Aorta (tissue), 5 donors: ENCODE data around the gene CALCR. TPM values are rescaled to one million over a fixed set of nuclear protein-coding genes. Genes with fewer than 3 reads are reported as not detected.

Source experiments
- ATAC-seq: fragments of 200-7000 bp; cut with Tn5 transposase; one replicate; pipeline ENCODE4 v1.9.1; 2022; ENCODE audit warnings: moderate library complexity; ENCODE audit not compliant: low FRiP score
- DNase-seq, 2 donors: peaks; one replicate each; pipeline ENCODE4 v3.0.0-alpha.2; 2020
- H3K27ac ChIP-seq, 2 donors: one replicate each; pipeline ENCODE4 v1.5.1; 2013; ENCODE audit warnings: low read length in 2 of 2, mild to moderate bottlenecking in 2 of 2, moderate library complexity in 2 of 2, control low read depth in 1 of 2, inconsistent platforms in 1 of 2, low read depth in 1 of 2
- H3K27me3 ChIP-seq, 2 donors: one replicate each; pipeline ENCODE4 v1.6.1; 2013; ENCODE audit warnings: control low read depth in 1 of 2, low read length in 1 of 2, mild to moderate bottlenecking in 1 of 2, moderate library complexity in 1 of 2; ENCODE audit not compliant: insufficient read depth in 2 of 2, control insufficient read depth in 1 of 2
- H3K36me3 ChIP-seq, 2 donors: one replicate each; pipeline ENCODE4 v1.6.1; 2013; ENCODE audit warnings: control low read depth in 1 of 2, low read length in 1 of 2, mild to moderate bottlenecking in 1 of 2; ENCODE audit not compliant: insufficient read depth in 2 of 2, control insufficient read depth in 1 of 2
- H3K4me1 ChIP-seq, 2 donors: one replicate each; pipeline ENCODE4 v1.6.1; 2013; ENCODE audit warnings: low read length in 2 of 2, control low read depth in 1 of 2, mild to moderate bottlenecking in 1 of 2, moderate library complexity in 1 of 2; ENCODE audit not compliant: insufficient read depth in 2 of 2, control insufficient read depth in 1 of 2
- H3K4me3 ChIP-seq, 2 donors: one replicate each; pipeline ENCODE4 v1.5.1; 2013; ENCODE audit warnings: low read length in 2 of 2, control low read depth in 1 of 2, mild to moderate bottlenecking in 1 of 2
- H3K9me3 ChIP-seq: one replicate; pipeline ENCODE4 v1.6.1; 2013; ENCODE audit warnings: mild to moderate bottlenecking, low read length; ENCODE audit not compliant: control insufficient read depth
- WGBS, 2 donors: extraction: QIAGEN DNeasy Blood & Tissue Kit; methylation state at CpG; one replicate each; pipeline ENCODE4 v1.1.7; 2013; 5-methylcytosine and 5-hydroxymethylcytosine counted together
- intact Hi-C, 2 donors: fragments of 100-400 bp; cut with DNase I; formaldehyde crosslinking; loops; one replicate each; pipeline versions ENCODE4 v1.14.2 to v1.15.0; 2022
- polyA plus RNA-seq, 2 donors: library from polyadenylated mRNA; stranded (reverse); fragments of 200-250 nt; gene quantifications; one replicate each; pipeline ENCODE4 v1.2.3, GENCODE V29; 2013
- total RNA-seq, 2 donors: library from RNA; stranded (reverse); fragmentation: NEBNext Ultra II Directional; extraction: Animal tissue kit (Norgen Biotek cat#: 25700); gene quantifications; one replicate each; pipeline ENCODE4 v1.2.1, GENCODE V29; 2021
- donor health status: healthy with polysubstance abuse.
- donor health status: Bipolar disorder and iron deficiency.
- donor health status: DM: no; HTN: no; CAD: no.
- donor health status: DM: no; HTN: no; CAD: no.
- donor health status: DM: yes; HTN: yes; CAD: no.

CALCR gene
- total and polyA plus RNA-seq, 4 donors, result 0.10 to 0.88 (median 0.27) TPM; not detected in 1

GRCh38 chr7:93435791-93436190 is 138.7 kb downstream of the CALCR start:
- 90 to 92% methylated on average over 6 of the region's 6 CpGs for WGBS, 2 donors
- H3K27ac ChIP-seq, result no peak overlapping the region
- no peak overlapping the region for H3K4me3 ChIP-seq
- no peak for ATAC-seq
- intact Hi-C loops, result no loop called here
- H3K9me3 ChIP-seq, result no peaks in the 10 kb centered on the region
- no peaks in the 10 kb centered on the region for H3K4me1 ChIP-seq
- H3K27me3 ChIP-seq, result no peaks in the 10 kb centered on the region
- no peak for DNase-seq
- H3K36me3 ChIP-seq, result no peaks in the 10 kb centered on the region

GRCh38 chr7:93432130-93432529 is 142.4 kb downstream of the CALCR start:
- intact Hi-C loops, result no loop called here
- Histone ChIP-seq H3K4me1 (no peaks in the 10 kb centered on the region), H3K27me3 (no peaks in the 10 kb centered on the region), H3K9me3 (no peaks in the 10 kb centered on the region), H3K36me3 (no peaks in the 10 kb centered on the region), H3K4me3 (no peak overlapping the region), H3K27ac (no peak overlapping the region)
- no peak for DNase-seq
- WGBS, 2 donors, result 85% methylated on average over 2 of the region's 2 CpGs
- no peak for ATAC-seq

- ATAC-seq (no peak), DNase-seq (no peak)
- no peaks in the 10 kb centered on the region for H3K9me3 ChIP-seq
- H3K36me3 ChIP-seq, result no peaks in the 10 kb centered on the region
- no peak overlapping the region for H3K27ac ChIP-seq
- no peaks in the 10 kb centered on the region for H3K4me1 ChIP-seq
- WGBS, 2 donors, result 77 to 78% methylated on average over 8 of the region's 8 CpGs
- H3K4me3 ChIP-seq, result no peak overlapping the region
- intact Hi-C loops, result no loop called here
- no peaks in the 10 kb centered on the region for H3K27me3 ChIP-seq
Measured at GRCh38 chr7:93430917-93431588, 143.5 kb downstream of the CALCR start.

- WGBS, 2 donors, result 78 to 85% methylated on average over 3 of the region's 3 CpGs
- Histone ChIP-seq H3K4me1 (no peaks in the 10 kb centered on the region), H3K36me3 (no peaks in the 10 kb centered on the region), H3K27ac (no peak overlapping the region), H3K9me3 (no peaks in the 10 kb centered on the region), H3K27me3 (no peaks in the 10 kb centered on the region), H3K4me3 (no peak overlapping the region)
- DNase-seq, result no peak
- ATAC-seq, result no peak
- intact Hi-C loops, result no loop called here
Measured at GRCh38 chr7:93429563-93429962, 145.0 kb downstream of the CALCR start.

- ATAC-seq, result no peak
- no peaks in the 10 kb centered on the region for H3K9me3 ChIP-seq
- DNase-seq, result no peak
- no peaks in the 10 kb centered on the region for H3K36me3 ChIP-seq
- H3K4me3 ChIP-seq, result no peak overlapping the region
- intact Hi-C loops, result no loop called here
- no peaks in the 10 kb centered on the region for H3K27me3 ChIP-seq
- H3K4me1 ChIP-seq, result no peaks in the 10 kb centered on the region
- no peak overlapping the region for H3K27ac ChIP-seq
- WGBS, 2 donors, result 71 to 75% methylated on average over 2 of the region's 2 CpGs
Measured at GRCh38 chr7:93427107-93427506, 147.4 kb downstream of the CALCR start.

GRCh38 chr7:93426155-93426696 is 148.3 kb downstream of the CALCR start:
- H3K9me3 ChIP-seq, result no peaks in the 10 kb centered on the region
- no peak overlapping the region for H3K27ac ChIP-seq
- ATAC-seq (no peak), DNase-seq (no peak)
- H3K36me3 ChIP-seq, result no peaks in the 10 kb centered on the region
- H3K4me3 ChIP-seq, result no peak overlapping the region
- WGBS, 2 donors, result 86 to 89% methylated on average over 15 of the region's 15 CpGs
- intact Hi-C loops, result no loop called here
- H3K4me1 ChIP-seq, result no peaks in the 10 kb centered on the region
- no peaks in the 10 kb centered on the region for H3K27me3 ChIP-seq

- peaks cover 1% of the 10 kb centered on the region for H3K9me3 ChIP-seq
- ATAC-seq (no peak), DNase-seq (no peak)
- H3K4me1 ChIP-seq, result no peaks in the 10 kb centered on the region
- intact Hi-C loops, result no loop called here
- no peak overlapping the region for H3K4me3 ChIP-seq
- H3K36me3 ChIP-seq, result no peaks in the 10 kb centered on the region
- H3K27me3 ChIP-seq, result no peaks in the 10 kb centered on the region
- H3K27ac ChIP-seq, result no peak overlapping the region
Measured at GRCh38 chr7:93414574-93414973, 159.9 kb downstream of the CALCR start.

GRCh38 chr7:93409324-93409723 is 165.2 kb downstream of the CALCR start:
- no peaks in the 10 kb centered on the region for H3K36me3 ChIP-seq
- ATAC-seq, result no peak
- H3K9me3 ChIP-seq, result peaks cover 5% of the 10 kb centered on the region
- H3K27me3 ChIP-seq, result no peaks in the 10 kb centered on the region
- DNase-seq, result no peak
- no peaks in the 10 kb centered on the region for H3K4me1 ChIP-seq
- H3K4me3 ChIP-seq, result no peak overlapping the region
- intact Hi-C loops, result no loop called here
- H3K27ac ChIP-seq, result no peak overlapping the region
- WGBS, 2 donors, result 61 to 70% methylated on average over 3 of the region's 3 CpGs

GRCh38 chr7:93407239-93407638 is 167.3 kb downstream of the CALCR start:
- WGBS, 2 donors, result 80 to 82% methylated on average over 5 of the region's 5 CpGs
- intact Hi-C loops, result no loop called here
- DNase-seq, result no peak

More at GRCh38 chr7:93407239-93407638, 167.3 kb downstream of the CALCR start:
- Histone ChIP-seq H3K27me3 (peaks cover 0 to 2% of the 10 kb centered on the region in 2 donors), H3K9me3 (peaks cover 5% of the 10 kb centered on the region), H3K27ac (no peak overlapping the region), H3K4me3 (no peak overlapping the region), H3K4me1 (no peaks in the 10 kb centered on the region), H3K36me3 (no peaks in the 10 kb centered on the region)
- ATAC-seq, result no peak
